Osteoblast (primary cell): ENCODE data around the gene OSBPL2. TPM values are rescaled to one million over a fixed set of nuclear protein-coding genes. Genes with fewer than 3 reads are reported as not detected.

Experiments used
- DNase-seq: peaks from one replicate; pipeline ENCODE4 v3.0.0; 2011; ENCODE audit warnings: low spot score, mixed read lengths; ENCODE audit not compliant: insufficient read length; ENCODE audit errors: missing footprints
- H2AFZ ChIP-seq: 2 replicates; pipeline ENCODE4 v1.6.0; 2011; ENCODE audit warnings: mild to moderate bottlenecking, low read length
- H3K27ac ChIP-seq: 2 replicates; pipeline ENCODE4 v1.5.1; 2011; ENCODE audit warnings: mild to moderate bottlenecking, low read depth, low read length, moderate library complexity
- H3K27me3 ChIP-seq: 2 replicates; pipeline ENCODE4 v1.6.0; 2012; ENCODE audit warnings: mild to moderate bottlenecking, control low read depth, inconsistent platforms, low read length, moderate library complexity; ENCODE audit not compliant: insufficient read depth
- H3K36me3 ChIP-seq: 2 replicates; pipeline ENCODE4 v1.5.1; 2011; ENCODE audit warnings: mild to moderate bottlenecking, low read length, control low read depth, moderate library complexity; ENCODE audit not compliant: insufficient read depth
- H3K4me1 ChIP-seq: 2 replicates; pipeline ENCODE4 v1.5.1; 2011; ENCODE audit warnings: mild to moderate bottlenecking, low read length, control low read depth, moderate library complexity; ENCODE audit not compliant: insufficient read depth
- H3K4me2 ChIP-seq: 2 replicates; pipeline ENCODE4 v1.6.0; 2011; ENCODE audit warnings: mild to moderate bottlenecking, low read length; ENCODE audit not compliant: insufficient read depth
- H3K4me3 ChIP-seq: fragments of 200-600 bp; sonication (generic); 3 replicates; pipeline ENCODE4 v1.5.1; 2012; ENCODE audit warnings: mild to moderate bottlenecking, low read length, inconsistent platforms; ENCODE audit not compliant: insufficient read depth
- H3K79me2 ChIP-seq: 2 replicates; pipeline ENCODE4 v1.6.0; 2012; ENCODE audit warnings: mild to moderate bottlenecking, low read length, control low read depth, inconsistent platforms; ENCODE audit not compliant: insufficient read depth
- H3K9me3 ChIP-seq: 2 replicates; pipeline ENCODE4 v1.5.1; 2011; ENCODE audit warnings: low read depth, low read length, control low read depth
- H4K20me1 ChIP-seq: 2 replicates; pipeline ENCODE4 v1.6.0; 2012; ENCODE audit warnings: mild to moderate bottlenecking, low read length, control low read depth; ENCODE audit not compliant: insufficient read depth
- total RNA-seq: library from RNA; depleted of rRNA; stranded (reverse); fragments of >200 nt; gene quantifications from 2 replicates; pipeline ENCODE4 v1.2.3, GENCODE V29; 2012
- TF ChIP-seq, protein P1 (sequence below): IDR thresholded peaks from 2 replicates; pipeline ENCODE4 v1.5.1; 2011; ENCODE audit warnings: mild to moderate bottlenecking, low read depth, low read length, moderate library complexity; ENCODE audit errors: extremely low read depth

Gene OSBPL2
- total RNA-seq, 1 donor: 35.8 TPM

DNA sequence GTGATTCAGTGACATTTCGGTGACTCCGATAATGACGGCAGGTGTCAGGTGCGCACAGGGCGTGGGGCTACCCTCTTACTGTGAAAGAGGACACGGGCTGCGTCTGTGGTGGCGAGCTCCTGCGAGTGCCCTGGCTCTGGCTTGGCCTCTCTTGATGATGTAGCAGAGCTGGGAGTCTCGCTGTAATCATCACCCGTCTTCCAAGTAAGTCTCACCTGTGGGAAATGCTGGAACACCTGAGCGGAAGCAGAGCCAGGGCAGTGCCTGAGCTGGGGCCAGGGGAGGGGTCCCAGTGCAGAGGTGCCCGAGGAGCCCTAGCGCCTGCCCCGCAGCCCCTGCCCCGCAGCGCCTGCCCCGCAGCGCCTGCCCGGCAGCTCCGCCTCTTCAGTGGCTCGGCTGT lies 4.8 kb downstream of the OSBPL2 start:
- Histone ChIP-seq H2AFZ (no peak overlapping the region), H3K27ac (no peak overlapping the region), H3K4me1 (no peaks in the 10 kb centered on the region), H3K4me2 (no peak overlapping the region), H3K27me3 (no peaks in the 10 kb centered on the region), H4K20me1 (peaks cover 77% of the 10 kb centered on the region), H3K79me2 (peaks cover 90% of the 10 kb centered on the region), H3K9me3 (no peaks in the 10 kb centered on the region), H3K4me3 (no peak overlapping the region), H3K36me3 (peaks cover 18% of the 10 kb centered on the region)
- TF ChIP-seq, protein P1, sequence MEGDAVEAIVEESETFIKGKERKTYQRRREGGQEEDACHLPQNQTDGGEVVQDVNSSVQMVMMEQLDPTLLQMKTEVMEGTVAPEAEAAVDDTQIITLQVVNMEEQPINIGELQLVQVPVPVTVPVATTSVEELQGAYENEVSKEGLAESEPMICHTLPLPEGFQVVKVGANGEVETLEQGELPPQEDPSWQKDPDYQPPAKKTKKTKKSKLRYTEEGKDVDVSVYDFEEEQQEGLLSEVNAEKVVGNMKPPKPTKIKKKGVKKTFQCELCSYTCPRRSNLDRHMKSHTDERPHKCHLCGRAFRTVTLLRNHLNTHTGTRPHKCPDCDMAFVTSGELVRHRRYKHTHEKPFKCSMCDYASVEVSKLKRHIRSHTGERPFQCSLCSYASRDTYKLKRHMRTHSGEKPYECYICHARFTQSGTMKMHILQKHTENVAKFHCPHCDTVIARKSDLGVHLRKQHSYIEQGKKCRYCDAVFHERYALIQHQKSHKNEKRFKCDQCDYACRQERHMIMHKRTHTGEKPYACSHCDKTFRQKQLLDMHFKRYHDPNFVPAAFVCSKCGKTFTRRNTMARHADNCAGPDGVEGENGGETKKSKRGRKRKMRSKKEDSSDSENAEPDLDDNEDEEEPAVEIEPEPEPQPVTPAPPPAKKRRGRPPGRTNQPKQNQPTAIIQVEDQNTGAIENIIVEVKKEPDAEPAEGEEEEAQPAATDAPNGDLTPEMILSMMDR: no peak
- DNase-seq: no peak

DNA sequence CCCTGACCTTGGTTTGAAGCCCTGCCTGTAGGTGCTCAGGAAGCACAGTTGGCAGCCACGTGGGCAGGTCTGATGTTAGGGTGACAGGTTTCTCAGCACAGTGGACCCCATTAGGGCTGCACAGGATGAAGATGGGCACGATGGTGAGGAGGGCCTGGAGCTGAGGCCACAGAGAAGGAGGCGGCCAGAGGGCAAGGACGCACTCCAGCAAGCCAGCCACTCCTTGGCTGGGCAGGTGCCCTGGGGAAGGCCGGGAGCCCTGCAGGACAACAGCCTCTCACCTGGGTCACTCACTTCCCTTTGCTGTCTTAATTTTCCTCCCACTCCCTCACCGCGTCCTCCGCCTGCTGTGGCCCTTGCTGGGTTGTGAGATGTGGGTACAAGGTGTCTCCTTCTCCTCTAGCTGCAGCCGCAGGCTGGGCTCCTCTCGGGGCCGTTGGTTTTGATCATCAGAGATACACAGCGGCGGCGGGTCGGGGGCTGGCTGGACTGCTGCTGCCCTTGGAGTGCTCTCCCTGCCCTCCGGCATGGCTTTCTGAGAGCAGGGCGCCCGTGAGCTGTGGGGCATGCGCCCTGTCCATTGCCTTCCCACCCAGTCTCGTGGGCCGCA lies 5.7 kb downstream of the OSBPL2 start:
- Histone ChIP-seq H3K79me2 (peaks cover 95% of the 10 kb centered on the region), H3K4me3 (no peak overlapping the region), H4K20me1 (peaks cover 85% of the 10 kb centered on the region), H2AFZ (no peak overlapping the region), H3K4me2 (no peak overlapping the region), H3K27me3 (no peaks in the 10 kb centered on the region), H3K27ac (no peak overlapping the region), H3K4me1 (no peaks in the 10 kb centered on the region), H3K9me3 (no peaks in the 10 kb centered on the region), H3K36me3 (peaks cover 18% of the 10 kb centered on the region)
- TF ChIP-seq, protein P1: no peak
- no peak for DNase-seq

DNA sequence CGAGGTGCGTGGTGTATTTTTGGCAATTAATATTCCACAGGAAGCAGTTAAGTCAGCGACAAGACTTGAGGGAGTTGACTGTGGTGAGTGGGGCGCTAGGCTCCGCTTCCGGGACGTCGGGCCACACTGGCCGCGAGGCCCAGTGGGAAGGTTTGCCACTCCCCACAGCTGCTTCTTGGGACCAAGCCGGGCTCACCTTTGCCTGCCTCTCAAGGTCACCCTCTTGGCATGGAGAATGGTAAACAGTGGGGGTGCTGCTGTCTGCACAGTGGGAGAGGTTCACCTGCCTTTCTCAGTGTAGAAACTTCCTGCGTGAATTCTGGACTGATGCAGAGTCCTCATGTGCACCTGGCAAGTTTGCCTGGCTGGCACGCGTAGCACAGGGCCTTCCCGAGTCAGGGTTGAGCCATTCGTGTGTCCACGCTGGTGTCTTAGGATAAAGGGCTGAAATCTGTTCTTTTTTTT lies 6.4 kb downstream of the OSBPL2 start:
- H3K79me2 ChIP-seq: peaks cover 92% of the 10 kb centered on the region
- H2AFZ ChIP-seq: no peak overlapping the region
- no peaks in the 10 kb centered on the region for H3K27me3 ChIP-seq
- H3K4me2 ChIP-seq: no peak overlapping the region
- H3K4me1 ChIP-seq: no peaks in the 10 kb centered on the region
- H3K36me3 ChIP-seq: peaks cover 18% of the 10 kb centered on the region
- TF ChIP-seq, protein P1: no peak
- no peak overlapping the region for H3K4me3 ChIP-seq
- DNase-seq: no peak
- H3K9me3 ChIP-seq: no peaks in the 10 kb centered on the region
- no peak overlapping the region for H3K27ac ChIP-seq
- peaks cover 82% of the 10 kb centered on the region for H4K20me1 ChIP-seq

DNA sequence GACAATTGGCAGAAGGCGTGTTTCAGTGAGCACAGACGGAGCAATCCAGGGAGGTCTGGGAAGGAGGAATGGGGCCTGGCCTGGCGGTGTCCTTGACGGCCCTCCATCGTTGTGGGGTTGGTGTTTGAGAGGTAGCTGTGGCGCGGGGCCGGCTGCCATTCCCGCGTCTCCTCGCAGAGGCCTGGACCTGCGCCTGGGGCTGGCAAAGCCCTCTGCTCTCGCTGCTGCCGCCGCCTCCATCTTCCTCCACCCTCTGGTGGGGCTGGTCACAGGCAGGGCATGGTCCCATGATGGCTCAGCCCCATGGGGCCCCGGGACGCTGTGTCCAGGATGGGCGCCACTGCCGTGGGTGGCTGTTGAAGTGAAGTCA lies 7.6 kb downstream of the OSBPL2 start:
- Histone ChIP-seq H3K79me2 (peaks cover 91% of the 10 kb centered on the region), H4K20me1 (peaks cover 83% of the 10 kb centered on the region)

More for the DNA sequence above, 7.6 kb downstream of the OSBPL2 start:
- H3K36me3 ChIP-seq: peaks cover 18% of the 10 kb centered on the region
- H3K9me3 ChIP-seq: no peaks in the 10 kb centered on the region
- no peak overlapping the region for H3K27ac ChIP-seq
- no peak for DNase-seq
- H2AFZ ChIP-seq: no peak overlapping the region
- no peaks in the 10 kb centered on the region for H3K27me3 ChIP-seq
- H3K4me2 ChIP-seq: no peak overlapping the region
- TF ChIP-seq, protein P1: no peak
- H3K4me3 ChIP-seq: no peak overlapping the region
- no peaks in the 10 kb centered on the region for H3K4me1 ChIP-seq
